Liver (tissue), 9 donors: Measurements from ENCODE around the gene FREM2. TPM values are rescaled to one million over a fixed set of nuclear protein-coding genes. Genes with fewer than 3 reads are reported as not detected.

Experiments
- DNase-seq: peaks from one replicate; pipeline ENCODE4 v3.0.0-alpha.2; 2017; ENCODE audit warnings: low spot score
- H3K27ac ChIP-seq, 2 donors: one replicate each; pipeline ENCODE4 v1.7.0; 2013; ENCODE audit warnings: inconsistent platforms in 2 of 2, low read length in 2 of 2, control low read depth in 1 of 2, low read depth in 1 of 2, mild to moderate bottlenecking in 1 of 2
- H3K27me3 ChIP-seq, 4 donors: one replicate each; pipeline versions ENCODE4 v1.6.1 to v1.7.0; 2013; ENCODE audit warnings: low read length in 3 of 4, inconsistent platforms in 1 of 4, mild to moderate bottlenecking in 1 of 4, moderate library complexity in 1 of 4; ENCODE audit not compliant: control insufficient read depth in 4 of 4, insufficient read depth in 4 of 4
- H3K36me3 ChIP-seq, 4 donors: one replicate each; pipeline versions ENCODE4 v1.6.1 to v1.7.0; 2013; ENCODE audit warnings: low read length in 3 of 4, mild to moderate bottlenecking in 3 of 4, low read depth in 1 of 4, moderate library complexity in 1 of 4; ENCODE audit not compliant: control insufficient read depth in 4 of 4, insufficient read depth in 3 of 4
- H3K4me1 ChIP-seq, 4 donors: one replicate each; pipeline versions ENCODE4 v1.6.1 to v1.7.0; 2013; ENCODE audit warnings: low read length in 3 of 4, mild to moderate bottlenecking in 3 of 4, moderate library complexity in 1 of 4; ENCODE audit not compliant: control insufficient read depth in 4 of 4, insufficient read depth in 4 of 4
- H3K4me3 ChIP-seq, 3 donors: one replicate each; pipeline versions ENCODE4 v1.6.1 to v1.7.0; 2013; ENCODE audit warnings: low read length in 3 of 3, control low read depth in 1 of 3, low read depth in 1 of 3, mild to moderate bottlenecking in 1 of 3
- H3K9ac ChIP-seq, 2 donors: one replicate each; pipeline ENCODE4 v1.7.0; 2013; ENCODE audit warnings: low read length in 2 of 2, mild to moderate bottlenecking in 2 of 2, moderate library complexity in 2 of 2, control low read depth in 1 of 2, low read depth in 1 of 2
- H3K9me3 ChIP-seq, 4 donors: one replicate each; pipeline versions ENCODE4 v1.6.1 to v1.7.0; 2013; ENCODE audit warnings: low read length in 3 of 4; ENCODE audit not compliant: control insufficient read depth in 4 of 4
- EGR1 ChIP-seq, 2 donors: IDR thresholded peaks; 2 replicates each; pipeline ENCODE4 v1.6.1; 2016 to 2018; ENCODE audit warnings: antibody characterized with exemption in 2 of 2, low read depth in 2 of 2
- FOXA1 ChIP-seq: IDR thresholded peaks from 2 replicates; pipeline ENCODE4 v1.6.1; 2016; ENCODE audit warnings: antibody characterized with exemption
- FOXA2 ChIP-seq: IDR thresholded peaks from 2 replicates; pipeline ENCODE4 v1.6.1; 2016; ENCODE audit warnings: antibody characterized with exemption
- GABPA ChIP-seq, 2 donors: IDR thresholded peaks in 1 of 2; conservative IDR thresholded peaks in 1 of 2; 2 replicates each; pipeline ENCODE4 v1.6.1; 2016; ENCODE audit warnings: antibody characterized with exemption in 2 of 2, mild to moderate bottlenecking in 1 of 2, moderate library complexity in 1 of 2
- HNF4A ChIP-seq, 2 donors: conservative IDR thresholded peaks; 2 replicates each; pipeline ENCODE4 v1.6.1; 2016; ENCODE audit warnings: antibody characterized with exemption in 2 of 2, mild to moderate bottlenecking in 2 of 2
- HNF4G ChIP-seq: IDR thresholded peaks from 2 replicates; pipeline ENCODE4 v1.6.1; 2016; ENCODE audit warnings: antibody characterized with exemption
- JUND ChIP-seq, 2 donors: IDR thresholded peaks; 2 replicates each; pipeline ENCODE4 v1.6.1; 2016; ENCODE audit warnings: antibody characterized with exemption in 2 of 2
- NR2F2 ChIP-seq: IDR thresholded peaks from 2 replicates; pipeline ENCODE4 v1.6.1; 2016; ENCODE audit warnings: antibody characterized with exemption
- RAD21 ChIP-seq, 2 donors: IDR thresholded peaks; 2 replicates each; pipeline ENCODE4 v1.6.1; 2016; ENCODE audit warnings: antibody characterized with exemption in 2 of 2, mild to moderate bottlenecking in 2 of 2
- RXRA ChIP-seq, 2 donors: IDR thresholded peaks; 2 replicates each; pipeline ENCODE4 v1.6.1; 2017 to 2018; ENCODE audit warnings: antibody characterized with exemption in 2 of 2, mild to moderate bottlenecking in 1 of 2
- SP1 ChIP-seq: IDR thresholded peaks from 2 replicates; pipeline ENCODE4 v1.6.1; 2018; ENCODE audit warnings: antibody characterized with exemption, mild to moderate bottlenecking
- TAF1 ChIP-seq: conservative IDR thresholded peaks from 2 replicates; pipeline ENCODE4 v1.6.1; 2016; ENCODE audit warnings: antibody characterized with exemption, mild to moderate bottlenecking
- YY1 ChIP-seq: IDR thresholded peaks from 2 replicates; pipeline ENCODE4 v1.6.1; 2016; ENCODE audit warnings: antibody characterized with exemption, mild to moderate bottlenecking
- WGBS: extraction: QIAGEN DNeasy Blood & Tissue Kit; methylation state at CpG from one replicate; pipeline ENCODE4 v1.1.7; 2013; 5-methylcytosine and 5-hydroxymethylcytosine counted together
- polyA plus RNA-seq, 2 donors: library from polyadenylated mRNA; stranded (reverse) in 1 of 2; unstranded in 1 of 2; fragments of 200-250 nt in 1 of 2; fragments of >200 nt in 1 of 2; fragmentation: Nextera tagmentation in 1 of 2; extraction: Ambion mirVana in 1 of 2; gene quantifications; one replicate each; pipeline versions ENCODE4 v1.2.1 to v1.2.3, GENCODE V29; 2013 to 2015
- total RNA-seq, 2 donors: library from RNA; depleted of rRNA; stranded (reverse); fragments of >200 nt; gene quantifications; one replicate each; pipeline ENCODE4 v1.2.3, GENCODE V29; 2014
- TF ChIP-seq, protein P1 (sequence below): IDR thresholded peaks from 2 replicates; pipeline ENCODE4 v1.6.1; 2016; ENCODE audit warnings: antibody characterized with exemption
- TF ChIP-seq, protein P2 (sequence below): IDR thresholded peaks from 2 replicates; pipeline ENCODE4 v1.6.1; 2016; ENCODE audit warnings: antibody characterized with exemption, mild to moderate bottlenecking
- TF ChIP-seq, protein P3 (sequence below): fragments of 150-350 bp; IDR thresholded peaks from 2 replicates; pipeline ENCODE4 v1.5.1; 2017; ENCODE audit warnings: improper control_type of control experiment, low read depth, low read length; ENCODE audit not compliant: missing input control
- TF ChIP-seq, protein P4 (sequence below): IDR thresholded peaks from 2 replicates; pipeline ENCODE4 v1.6.1; 2016; ENCODE audit warnings: antibody characterized with exemption
- TF ChIP-seq, protein P5 (sequence below): IDR thresholded peaks from 2 replicates; pipeline ENCODE4 v1.6.1; 2016; ENCODE audit warnings: antibody characterized with exemption
- donor health status: healthy.
- donor health status: healthy.
- donor health status: healthy.
- donor health status: healthy.
- donor health status: healthy.

FREM2 gene
- total and polyA plus RNA-seq, 4 donors = 0.17 to 1.7 (median 0.37) TPM

DNA sequence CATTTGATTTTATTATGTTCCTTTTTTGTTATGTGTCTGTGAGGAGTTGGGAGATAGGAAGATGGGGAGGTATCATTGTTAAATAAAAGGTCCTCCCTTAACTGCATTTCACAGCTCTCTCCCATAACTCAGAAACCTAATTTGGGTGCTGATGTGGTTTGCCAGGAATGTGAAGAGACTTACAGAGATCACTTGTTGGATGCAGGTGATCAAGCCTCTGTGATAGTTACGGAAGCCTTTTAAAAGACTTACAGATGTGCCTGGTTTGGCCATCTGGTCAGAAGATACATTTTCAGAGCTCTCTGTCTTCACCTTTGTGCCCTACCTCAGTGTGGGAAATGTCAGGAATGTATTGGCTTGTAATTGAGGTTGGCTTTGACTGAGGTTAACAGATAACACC lies 157.7 kb downstream of the FREM2 start:
- DNase-seq = no peak

More for the DNA sequence above, 157.7 kb downstream of the FREM2 start:
- H3K4me3 ChIP-seq = no peak overlapping the region
- no peak overlapping the region for H3K27ac ChIP-seq
- H3K9me3 ChIP-seq = no peaks in the 10 kb centered on the region
- TF ChIP-seq, protein P1, sequence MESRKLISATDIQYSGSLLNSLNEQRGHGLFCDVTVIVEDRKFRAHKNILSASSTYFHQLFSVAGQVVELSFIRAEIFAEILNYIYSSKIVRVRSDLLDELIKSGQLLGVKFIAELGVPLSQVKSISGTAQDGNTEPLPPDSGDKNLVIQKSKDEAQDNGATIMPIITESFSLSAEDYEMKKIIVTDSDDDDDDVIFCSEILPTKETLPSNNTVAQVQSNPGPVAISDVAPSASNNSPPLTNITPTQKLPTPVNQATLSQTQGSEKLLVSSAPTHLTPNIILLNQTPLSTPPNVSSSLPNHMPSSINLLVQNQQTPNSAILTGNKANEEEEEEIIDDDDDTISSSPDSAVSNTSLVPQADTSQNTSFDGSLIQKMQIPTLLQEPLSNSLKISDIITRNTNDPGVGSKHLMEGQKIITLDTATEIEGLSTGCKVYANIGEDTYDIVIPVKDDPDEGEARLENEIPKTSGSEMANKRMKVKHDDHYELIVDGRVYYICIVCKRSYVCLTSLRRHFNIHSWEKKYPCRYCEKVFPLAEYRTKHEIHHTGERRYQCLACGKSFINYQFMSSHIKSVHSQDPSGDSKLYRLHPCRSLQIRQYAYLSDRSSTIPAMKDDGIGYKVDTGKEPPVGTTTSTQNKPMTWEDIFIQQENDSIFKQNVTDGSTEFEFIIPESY = no peak
- TF ChIP-seq RXRA (IDR thresholded peaks at IDR 0.05) = no peak
- TF ChIP-seq JUND (IDR thresholded peaks at IDR 0.05) = no peak
- TF ChIP-seq HNF4G = no peak
- TF ChIP-seq FOXA2 = no peak
- TF ChIP-seq SP1 = no peak
- no peak for TF ChIP-seq NR2F2
- TF ChIP-seq YY1 = no peak
- TF ChIP-seq, protein P2, sequence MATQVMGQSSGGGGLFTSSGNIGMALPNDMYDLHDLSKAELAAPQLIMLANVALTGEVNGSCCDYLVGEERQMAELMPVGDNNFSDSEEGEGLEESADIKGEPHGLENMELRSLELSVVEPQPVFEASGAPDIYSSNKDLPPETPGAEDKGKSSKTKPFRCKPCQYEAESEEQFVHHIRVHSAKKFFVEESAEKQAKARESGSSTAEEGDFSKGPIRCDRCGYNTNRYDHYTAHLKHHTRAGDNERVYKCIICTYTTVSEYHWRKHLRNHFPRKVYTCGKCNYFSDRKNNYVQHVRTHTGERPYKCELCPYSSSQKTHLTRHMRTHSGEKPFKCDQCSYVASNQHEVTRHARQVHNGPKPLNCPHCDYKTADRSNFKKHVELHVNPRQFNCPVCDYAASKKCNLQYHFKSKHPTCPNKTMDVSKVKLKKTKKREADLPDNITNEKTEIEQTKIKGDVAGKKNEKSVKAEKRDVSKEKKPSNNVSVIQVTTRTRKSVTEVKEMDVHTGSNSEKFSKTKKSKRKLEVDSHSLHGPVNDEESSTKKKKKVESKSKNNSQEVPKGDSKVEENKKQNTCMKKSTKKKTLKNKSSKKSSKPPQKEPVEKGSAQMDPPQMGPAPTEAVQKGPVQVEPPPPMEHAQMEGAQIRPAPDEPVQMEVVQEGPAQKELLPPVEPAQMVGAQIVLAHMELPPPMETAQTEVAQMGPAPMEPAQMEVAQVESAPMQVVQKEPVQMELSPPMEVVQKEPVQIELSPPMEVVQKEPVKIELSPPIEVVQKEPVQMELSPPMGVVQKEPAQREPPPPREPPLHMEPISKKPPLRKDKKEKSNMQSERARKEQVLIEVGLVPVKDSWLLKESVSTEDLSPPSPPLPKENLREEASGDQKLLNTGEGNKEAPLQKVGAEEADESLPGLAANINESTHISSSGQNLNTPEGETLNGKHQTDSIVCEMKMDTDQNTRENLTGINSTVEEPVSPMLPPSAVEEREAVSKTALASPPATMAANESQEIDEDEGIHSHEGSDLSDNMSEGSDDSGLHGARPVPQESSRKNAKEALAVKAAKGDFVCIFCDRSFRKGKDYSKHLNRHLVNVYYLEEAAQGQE = no peak
- TF ChIP-seq EGR1 (IDR thresholded peaks at IDR 0.05; ENCODE audit: low read depth in 2 of 2) = no peak
- TF ChIP-seq, protein P3, sequence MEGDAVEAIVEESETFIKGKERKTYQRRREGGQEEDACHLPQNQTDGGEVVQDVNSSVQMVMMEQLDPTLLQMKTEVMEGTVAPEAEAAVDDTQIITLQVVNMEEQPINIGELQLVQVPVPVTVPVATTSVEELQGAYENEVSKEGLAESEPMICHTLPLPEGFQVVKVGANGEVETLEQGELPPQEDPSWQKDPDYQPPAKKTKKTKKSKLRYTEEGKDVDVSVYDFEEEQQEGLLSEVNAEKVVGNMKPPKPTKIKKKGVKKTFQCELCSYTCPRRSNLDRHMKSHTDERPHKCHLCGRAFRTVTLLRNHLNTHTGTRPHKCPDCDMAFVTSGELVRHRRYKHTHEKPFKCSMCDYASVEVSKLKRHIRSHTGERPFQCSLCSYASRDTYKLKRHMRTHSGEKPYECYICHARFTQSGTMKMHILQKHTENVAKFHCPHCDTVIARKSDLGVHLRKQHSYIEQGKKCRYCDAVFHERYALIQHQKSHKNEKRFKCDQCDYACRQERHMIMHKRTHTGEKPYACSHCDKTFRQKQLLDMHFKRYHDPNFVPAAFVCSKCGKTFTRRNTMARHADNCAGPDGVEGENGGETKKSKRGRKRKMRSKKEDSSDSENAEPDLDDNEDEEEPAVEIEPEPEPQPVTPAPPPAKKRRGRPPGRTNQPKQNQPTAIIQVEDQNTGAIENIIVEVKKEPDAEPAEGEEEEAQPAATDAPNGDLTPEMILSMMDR = no peak
- TF ChIP-seq RAD21 (IDR thresholded peaks at IDR 0.05) = no peak
- TF ChIP-seq, protein P4, sequence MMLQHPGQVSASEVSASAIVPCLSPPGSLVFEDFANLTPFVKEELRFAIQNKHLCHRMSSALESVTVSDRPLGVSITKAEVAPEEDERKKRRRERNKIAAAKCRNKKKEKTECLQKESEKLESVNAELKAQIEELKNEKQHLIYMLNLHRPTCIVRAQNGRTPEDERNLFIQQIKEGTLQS = no peak
- no peak for TF ChIP-seq GABPA (IDR thresholded peaks at IDR 0.05 in 1 of 2, conservative IDR thresholded peaks at IDR 0.05 in 1 of 2)
- TF ChIP-seq TAF1 = no peak
- TF ChIP-seq, protein P5, sequence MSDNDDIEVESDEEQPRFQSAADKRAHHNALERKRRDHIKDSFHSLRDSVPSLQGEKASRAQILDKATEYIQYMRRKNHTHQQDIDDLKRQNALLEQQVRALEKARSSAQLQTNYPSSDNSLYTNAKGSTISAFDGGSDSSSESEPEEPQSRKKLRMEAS = no peak
- TF ChIP-seq HNF4A (conservative IDR thresholded peaks at IDR 0.05) = no peak
- TF ChIP-seq FOXA1 = no peak
- no peaks in the 10 kb centered on the region for H3K27me3 ChIP-seq
- H3K4me1 ChIP-seq = peaks cover 0 to 5% (median 3%) of the 10 kb centered on the region in 4 donors
- WGBS = 86% methylated on average over 1 of the region's 1 CpG
- no peaks in the 10 kb centered on the region for H3K36me3 ChIP-seq
- no peak overlapping the region for H3K9ac ChIP-seq
